ENCODE data around the gene ELOVL4.

Gene ELOVL4

DNA sequence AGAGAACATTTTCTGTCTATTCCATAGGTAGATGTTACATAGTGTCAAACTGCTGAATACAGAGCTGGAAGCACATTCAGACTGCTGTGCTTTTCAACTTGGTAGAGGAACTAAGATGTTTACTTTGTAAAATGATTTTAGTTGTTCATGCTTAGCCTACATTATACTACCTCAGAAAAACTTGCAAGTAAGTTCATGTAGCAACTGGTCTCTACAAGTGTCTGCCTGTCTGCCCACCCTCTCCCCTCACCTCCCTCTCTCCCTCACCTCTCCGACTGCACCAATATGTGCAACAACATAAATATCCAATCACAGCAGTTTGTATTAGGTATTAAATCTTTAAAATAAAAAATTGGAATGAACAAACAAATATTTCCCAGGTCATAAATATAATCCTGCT, 25.3 kb downstream of the ELOVL4 start:
- TF ChIP-seq, protein P1, sequence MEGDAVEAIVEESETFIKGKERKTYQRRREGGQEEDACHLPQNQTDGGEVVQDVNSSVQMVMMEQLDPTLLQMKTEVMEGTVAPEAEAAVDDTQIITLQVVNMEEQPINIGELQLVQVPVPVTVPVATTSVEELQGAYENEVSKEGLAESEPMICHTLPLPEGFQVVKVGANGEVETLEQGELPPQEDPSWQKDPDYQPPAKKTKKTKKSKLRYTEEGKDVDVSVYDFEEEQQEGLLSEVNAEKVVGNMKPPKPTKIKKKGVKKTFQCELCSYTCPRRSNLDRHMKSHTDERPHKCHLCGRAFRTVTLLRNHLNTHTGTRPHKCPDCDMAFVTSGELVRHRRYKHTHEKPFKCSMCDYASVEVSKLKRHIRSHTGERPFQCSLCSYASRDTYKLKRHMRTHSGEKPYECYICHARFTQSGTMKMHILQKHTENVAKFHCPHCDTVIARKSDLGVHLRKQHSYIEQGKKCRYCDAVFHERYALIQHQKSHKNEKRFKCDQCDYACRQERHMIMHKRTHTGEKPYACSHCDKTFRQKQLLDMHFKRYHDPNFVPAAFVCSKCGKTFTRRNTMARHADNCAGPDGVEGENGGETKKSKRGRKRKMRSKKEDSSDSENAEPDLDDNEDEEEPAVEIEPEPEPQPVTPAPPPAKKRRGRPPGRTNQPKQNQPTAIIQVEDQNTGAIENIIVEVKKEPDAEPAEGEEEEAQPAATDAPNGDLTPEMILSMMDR (IDR thresholded peaks at IDR 0.05; ENCODE audit: borderline replicate concordance, insufficient read depth, low read depth, low read length): no peak
- H3K4me3 ChIP-seq (ENCODE audit: low read depth, low read length): no peak overlapping the region

DNA sequence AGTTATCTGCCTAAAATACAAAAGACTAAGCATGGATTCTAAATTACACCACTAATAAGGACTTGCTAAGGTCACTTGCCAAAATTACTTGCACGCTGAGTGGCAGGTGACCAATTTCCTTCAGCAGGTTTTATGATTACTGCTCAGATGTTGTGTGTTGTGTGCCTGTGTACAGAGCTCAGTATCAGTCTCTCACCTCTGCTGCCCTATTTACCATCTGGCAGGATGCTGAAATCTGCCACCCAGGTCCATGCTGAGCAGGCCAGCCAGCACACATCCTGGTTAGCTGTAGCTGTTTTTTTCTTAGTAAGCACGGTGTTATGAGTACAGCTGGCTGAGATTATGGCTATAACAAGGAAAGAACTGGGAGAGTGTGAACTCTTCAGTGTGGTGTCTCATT, 34.0 kb downstream of the ELOVL4 start:
- TF ChIP-seq, protein P1 (IDR thresholded peaks at IDR 0.05; ENCODE audit: borderline replicate concordance, insufficient read depth, low read depth, low read length): no peak
- H3K4me3 ChIP-seq (ENCODE audit: low read depth, low read length): no peak overlapping the region

DNA sequence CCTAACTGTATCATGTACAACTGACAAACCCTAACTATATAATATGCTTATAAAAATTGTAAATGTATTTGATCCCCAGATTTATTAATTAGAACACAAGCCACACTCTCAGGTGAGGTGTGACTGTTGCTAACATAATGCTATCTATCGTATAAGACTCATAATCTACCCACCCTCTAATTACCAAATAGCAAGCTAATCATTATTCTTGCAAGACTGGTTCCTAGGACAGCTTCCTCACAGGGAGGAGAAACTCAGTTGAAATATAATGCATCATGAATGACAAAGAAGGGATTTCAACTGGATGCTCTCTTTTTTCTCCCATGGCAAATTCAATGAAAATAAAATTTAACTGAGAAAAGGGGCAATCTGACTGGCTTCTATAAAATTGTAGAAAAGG, 35.4 kb downstream of the ELOVL4 start:
- TF ChIP-seq, protein P1 (IDR thresholded peaks at IDR 0.05; ENCODE audit: borderline replicate concordance, insufficient read depth, low read depth, low read length): no peak

DNA sequence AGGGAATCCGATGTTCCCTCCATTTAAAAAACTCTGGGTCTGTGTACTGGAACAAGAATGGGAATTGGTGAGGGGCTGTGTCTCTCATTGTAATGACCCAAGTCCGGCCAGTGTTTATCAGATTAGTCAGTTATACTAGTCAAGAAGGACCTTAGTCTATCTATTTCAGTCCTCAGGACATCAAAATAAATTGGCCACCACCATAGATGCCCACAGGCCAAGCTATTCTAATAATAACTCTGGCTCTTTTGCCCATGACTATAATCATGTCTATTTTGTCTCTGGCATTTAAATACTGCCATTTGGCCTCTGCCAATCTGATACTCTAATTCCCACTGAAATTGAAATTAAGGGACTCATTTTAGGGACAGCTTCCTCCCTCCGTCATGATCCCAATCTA, 37.8 kb downstream of the ELOVL4 start:
- TF ChIP-seq, protein P1 (IDR thresholded peaks at IDR 0.05; ENCODE audit: borderline replicate concordance, insufficient read depth, low read depth, low read length): no peak
- no peak overlapping the region for H3K4me3 ChIP-seq (ENCODE audit: low read depth, low read length)

More for the DNA sequence above, 35.4 kb downstream of the ELOVL4 start:
- H3K4me3 ChIP-seq (ENCODE audit: low read depth, low read length): no peak overlapping the region

DNA sequence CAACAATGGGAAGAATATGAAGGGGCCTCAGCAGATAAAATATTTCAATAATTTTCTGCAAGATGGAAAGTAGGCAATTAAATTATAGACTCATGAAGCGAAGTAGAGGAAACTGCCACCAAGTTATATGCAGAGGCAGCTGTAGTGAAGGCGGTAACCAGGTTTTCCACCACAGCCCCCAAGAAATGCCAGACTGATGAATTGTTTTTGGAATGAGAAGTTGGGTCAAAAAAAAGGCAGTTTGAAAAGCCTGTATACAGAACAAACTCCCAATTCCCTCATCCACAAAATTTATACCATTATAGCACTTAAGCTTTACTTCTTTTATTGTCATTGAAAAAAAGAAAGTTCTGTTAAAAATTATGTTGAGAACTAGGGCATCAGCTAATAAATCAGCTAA, 45.3 kb downstream of the ELOVL4 start:
- TF ChIP-seq, protein P1 (IDR thresholded peaks at IDR 0.05; ENCODE audit: borderline replicate concordance, insufficient read depth, low read depth, low read length): no peak

DNA sequence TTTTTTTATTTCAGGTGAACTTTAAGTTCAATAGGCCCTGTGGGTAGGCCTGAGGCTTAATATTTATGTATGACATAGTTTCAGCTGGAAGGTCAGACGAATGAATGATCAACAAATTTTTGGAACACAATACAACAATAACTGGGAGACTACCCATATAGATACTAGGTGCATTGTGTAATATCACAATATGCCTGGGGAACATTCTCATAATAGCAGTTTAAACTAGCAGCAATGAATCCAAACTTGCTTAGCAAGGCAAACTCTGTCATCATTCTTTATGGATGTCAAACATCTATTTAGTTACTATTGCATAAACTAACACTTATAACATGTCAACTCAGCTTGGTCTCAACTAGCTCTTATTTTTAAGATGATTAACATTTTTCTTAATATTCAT, 49.3 kb downstream of the ELOVL4 start:
- TF ChIP-seq, protein P1 (IDR thresholded peaks at IDR 0.05; ENCODE audit: borderline replicate concordance, insufficient read depth, low read depth, low read length): no peak
- H3K4me3 ChIP-seq (ENCODE audit: low read depth, low read length): no peak overlapping the region

More for the DNA sequence above, 45.3 kb downstream of the ELOVL4 start:
- no peak overlapping the region for H3K4me3 ChIP-seq (ENCODE audit: low read depth, low read length)

DNA sequence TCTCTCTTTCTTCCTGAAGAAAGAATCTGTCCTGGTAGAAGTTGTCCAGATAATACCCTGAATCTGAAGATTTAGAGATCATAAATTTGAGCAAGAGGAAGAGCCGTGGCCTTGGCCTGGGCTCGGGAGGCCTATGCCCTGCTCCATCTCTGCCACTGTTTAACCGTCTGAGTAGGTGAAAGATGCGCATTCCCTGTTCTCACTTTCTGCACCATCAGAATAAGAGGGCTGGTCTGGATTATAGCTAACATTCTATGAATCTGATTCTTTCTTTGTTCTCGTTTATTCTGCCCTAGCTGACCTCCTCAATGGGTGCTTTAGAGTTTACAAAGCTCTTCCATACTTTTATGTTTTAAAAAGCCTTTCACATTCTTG, 51.3 kb downstream of the ELOVL4 start:
- TF ChIP-seq, protein P1 (IDR thresholded peaks at IDR 0.05; ENCODE audit: borderline replicate concordance, insufficient read depth, low read depth, low read length): no peak
- H3K4me3 ChIP-seq (ENCODE audit: low read depth, low read length): no peak overlapping the region
